ENCODE measurements around the gene GNAQ. TPM values are rescaled to one million over a fixed set of nuclear protein-coding genes. Genes with fewer than 3 reads are reported as not detected.

The GNAQ gene
- total and polyA plus RNA-seq, 9 donors = 22.0 to 72.2 (median 53.1) TPM

GRCh38 chr9:77957652-77958051 lies 74.0 kb downstream of the GNAQ start:
- Histone ChIP-seq H3K9me3 (no peaks in the 10 kb centered on the region), H3K36me3 (no peaks in the 10 kb centered on the region), H3K4me3 (no peak overlapping the region), H3K27ac (no peak overlapping the region), H3K4me1 (ENCODE audit: insufficient read depth) (peaks cover 13% of the 10 kb centered on the region), H3K27me3 (no peaks in the 10 kb centered on the region)
- 87 to 92% (median 91%) methylated on average over 5 of the region's 5 CpGs for WGBS, 3 donors
- DNase-seq = no peak
- intact Hi-C loops (cut with DNase I) = no loop called here
- TF ChIP-seq EP300 (IDR thresholded peaks at IDR 0.05) (no peak), POLR2A (IDR thresholded peaks at IDR 0.05) (no peak), CTCF (IDR thresholded peaks at IDR 0.05) (no peak)

- H3K27me3 ChIP-seq = no peaks in the 10 kb centered on the region
- DNase-seq = no peak
- peaks cover 13% of the 10 kb centered on the region for H3K4me1 ChIP-seq (ENCODE audit: insufficient read depth)
- no peaks in the 10 kb centered on the region for H3K36me3 ChIP-seq
- no peak overlapping the region for H3K27ac ChIP-seq
- 71 to 73% (median 73%) methylated on average over 2 of the region's 2 CpGs for WGBS, 3 donors
- intact Hi-C loops (cut with DNase I) = no loop called here
- H3K4me3 ChIP-seq = no peak overlapping the region
- H3K9me3 ChIP-seq = no peaks in the 10 kb centered on the region
- TF ChIP-seq EP300 (IDR thresholded peaks at IDR 0.05) (no peak), CTCF (IDR thresholded peaks at IDR 0.05) (no peak), POLR2A (IDR thresholded peaks at IDR 0.05) (no peak)
These were observed 75.1 kb downstream of the GNAQ start for GRCh38 chr9:77956555-77956954.

- WGBS, 3 donors = 85 to 91% (median 89%) methylated on average over 5 of the region's 5 CpGs
- no peak overlapping the region for H3K27ac ChIP-seq
- H3K36me3 ChIP-seq = no peaks in the 10 kb centered on the region
- H3K27me3 ChIP-seq = no peaks in the 10 kb centered on the region
- H3K9me3 ChIP-seq = no peaks in the 10 kb centered on the region
- intact Hi-C loops (cut with DNase I) = no loop called here
- no peak overlapping the region for H3K4me3 ChIP-seq
- TF ChIP-seq CTCF (IDR thresholded peaks at IDR 0.05) = no peak
- peaks cover 13% of the 10 kb centered on the region for H3K4me1 ChIP-seq (ENCODE audit: insufficient read depth)
- no peak for DNase-seq
These were observed 77.0 kb downstream of the GNAQ start for GRCh38 chr9:77954666-77955015.

GRCh38 chr9:77954013-77954665 lies 77.5 kb downstream of the GNAQ start:
- no peak for TF ChIP-seq POLR2A (IDR thresholded peaks at IDR 0.05)
- no peak for TF ChIP-seq CTCF (IDR thresholded peaks at IDR 0.05)
- no peak for TF ChIP-seq EP300 (IDR thresholded peaks at IDR 0.05)
- Histone ChIP-seq H3K27ac (no peak overlapping the region), H3K4me1 (ENCODE audit: insufficient read depth) (peaks cover 17% of the 10 kb centered on the region), H3K4me3 (no peak overlapping the region), H3K27me3 (no peaks in the 10 kb centered on the region), H3K9me3 (no peaks in the 10 kb centered on the region), H3K36me3 (no peaks in the 10 kb centered on the region)
- intact Hi-C loops (cut with DNase I) = no loop called here
- WGBS, 3 donors = 72 to 77% (median 74%) methylated on average over 6 of the region's 6 CpGs
- DNase-seq = no peak
